Epithelial cell of proximal tubule (primary cell): ENCODE measurements around the gene AGK. TPM values are rescaled to one million over a fixed set of nuclear protein-coding genes. Genes with fewer than 3 reads are reported as not detected.

ENCODE experiments used
- DNase-seq: peaks from one replicate; pipeline ENCODE4 v3.0.0-alpha.2; 2011; ENCODE audit warnings: low read depth
- H3K4me3 ChIP-seq: 2 replicates; pipeline ENCODE4 v1.5.1; 2011; ENCODE audit warnings: low read depth, mild to moderate bottlenecking, low read length
- CTCF ChIP-seq: conservative IDR thresholded peaks from 2 replicates; pipeline ENCODE4 v1.5.1; 2012; ENCODE audit warnings: low read depth, mild to moderate bottlenecking, low read length
- total RNA-seq: library from RNA; depleted of rRNA; stranded (reverse); fragments of >200 nt; gene quantifications from 2 replicates; pipeline ENCODE4 v1.2.3, GENCODE V29; 2015

Gene AGK
- total RNA-seq, 1 donor from 2014 or later = 28.4 TPM

GRCh38 chr7:141697211-141697871, 146.1 kb downstream of the AGK start:
- no peak overlapping the region for H3K4me3 ChIP-seq
- TF ChIP-seq CTCF = no peak
- peak; percentile 32 for DNase-seq

GRCh38 chr7:141698247-141699015, 147.2 kb downstream of the AGK start:
- DNase-seq = no peak

GRCh38 chr7:141699860-141700259, 148.7 kb downstream of the AGK start:
- no peak for DNase-seq
- TF ChIP-seq CTCF = no peak
- no peak overlapping the region for H3K4me3 ChIP-seq

More at GRCh38 chr7:141698247-141699015, 147.2 kb downstream of the AGK start:
- TF ChIP-seq CTCF = no peak
- H3K4me3 ChIP-seq = no peak overlapping the region

GRCh38 chr7:141700296-141700847, 149.2 kb downstream of the AGK start:
- TF ChIP-seq CTCF = no peak
- peak overlapping the region; percentile 46 for H3K4me3 ChIP-seq
- DNase-seq = no peak

GRCh38 chr7:141700848-141701371, 149.7 kb downstream of the AGK start:
- H3K4me3 ChIP-seq = peak overlapping the region; percentile 46
- TF ChIP-seq CTCF = no peak
- DNase-seq = no peak

GRCh38 chr7:141701489-141702046, 150.4 kb downstream of the AGK start:
- H3K4me3 ChIP-seq = peak overlapping the region; percentile 70
- no peak for TF ChIP-seq CTCF
- no peak for DNase-seq
